ENCODE results near the gene SRMS. TPM values are rescaled to one million over a fixed set of nuclear protein-coding genes. Genes with fewer than 3 reads are reported as not detected.

Gene SRMS
- total RNA-seq, 1 donor from 2014 or later = not detected

GRCh38 chr20:63567386-63568169, 20.0 kb upstream of the SRMS start:
- peaks cover 12% of the 10 kb centered on the region for H3K36me3 Mint-ChIP-seq (ENCODE audit: low read depth)
- H3K4me3 Mint-ChIP-seq = peak overlapping the region; percentile 69
- no peaks in the 10 kb centered on the region for H3K9me3 Mint-ChIP-seq
- DNase-seq (ENCODE audit: low spot score) = peak; percentile 59
- H3K4me1 Mint-ChIP-seq (ENCODE audit: low read depth) = peaks cover 8% of the 10 kb centered on the region
- intact Hi-C loops (cut with micrococcal nuclease) = loop anchor here (1.0 to 5.0 kb wide), 2 partner anchors 14 to 60 kb away; partner anchors contain the start of gene GMEB2
- H3K27me3 Mint-ChIP-seq (ENCODE audit: insufficient read depth) = no peaks in the 10 kb centered on the region
- peak overlapping the region; percentile 70 for H3K27ac Mint-ChIP-seq

DNA sequence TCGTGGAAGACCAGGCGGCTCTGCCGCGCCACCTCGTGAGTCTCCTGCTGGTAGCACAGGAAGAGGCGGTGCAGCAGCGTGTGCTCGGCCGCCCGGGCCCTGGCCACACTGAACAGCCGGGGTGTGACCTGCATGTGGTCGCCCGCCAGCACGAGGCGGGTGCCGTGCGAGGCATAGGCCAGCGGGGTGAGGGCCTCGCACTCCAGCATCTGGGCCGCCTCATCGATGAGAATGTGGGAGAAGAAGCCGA, 19.5 kb upstream of the SRMS start:
- Mint-ChIP-seq H3K4me3 (peak overlapping the region; percentile 69), H3K9me3 (no peaks in the 10 kb centered on the region), H3K36me3 (ENCODE audit: low read depth) (peaks cover 12% of the 10 kb centered on the region), H3K4me1 (ENCODE audit: low read depth) (peaks cover 8% of the 10 kb centered on the region), H3K27me3 (ENCODE audit: insufficient read depth) (no peaks in the 10 kb centered on the region), H3K27ac (no peak overlapping the region)
- intact Hi-C loops (cut with micrococcal nuclease) = loop anchor here (1.0 to 5.0 kb wide), 2 partner anchors 14 to 60 kb away; partner anchors contain the start of gene GMEB2
- no peak for DNase-seq (ENCODE audit: low spot score)

DNA sequence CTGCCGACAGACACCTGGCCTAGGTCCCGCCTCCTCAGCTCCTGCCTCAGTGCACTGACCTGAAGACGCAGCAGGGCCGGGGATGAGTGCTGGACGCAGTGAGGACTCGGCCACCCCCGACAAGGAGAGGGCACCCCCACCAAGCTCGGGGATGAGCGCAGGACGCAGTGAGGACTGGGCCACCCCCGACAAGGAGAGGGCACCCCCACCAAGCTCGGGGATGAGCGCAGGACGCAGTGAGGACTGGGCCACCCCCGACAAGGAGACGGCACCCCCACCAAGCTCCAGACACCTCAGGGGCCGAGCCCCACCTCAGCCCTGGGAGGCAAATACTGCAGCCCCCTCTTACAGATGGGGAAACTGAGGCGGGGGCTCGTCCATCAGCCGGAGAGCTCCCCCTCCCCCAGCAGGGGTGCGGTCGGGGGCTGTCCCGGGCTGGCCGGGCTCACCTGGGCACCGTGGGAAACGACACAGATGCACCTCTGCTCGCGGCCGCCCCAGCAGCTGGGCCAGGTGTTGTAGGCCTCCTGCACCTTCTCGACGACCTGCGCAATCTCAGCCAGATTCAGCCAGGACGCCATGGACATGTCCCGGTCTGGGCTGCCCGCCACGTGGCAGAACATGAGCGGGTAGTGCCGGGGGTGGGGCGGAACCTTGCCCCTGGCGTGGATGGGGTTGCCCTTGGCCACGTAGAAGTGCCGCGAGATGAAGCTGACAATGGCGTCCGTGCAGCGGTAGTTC, 19.0 kb upstream of the SRMS start:
- no peak for DNase-seq (ENCODE audit: low spot score)
- peaks cover 8% of the 10 kb centered on the region for H3K4me1 Mint-ChIP-seq (ENCODE audit: low read depth)
- H3K36me3 Mint-ChIP-seq (ENCODE audit: low read depth) = peaks cover 12% of the 10 kb centered on the region
- H3K4me3 Mint-ChIP-seq = no peak overlapping the region
- intact Hi-C loops (cut with micrococcal nuclease) = loop anchor here (1.0 to 5.0 kb wide), 2 partner anchors 13 to 61 kb away; partner anchors contain the start of gene GMEB2
- no peaks in the 10 kb centered on the region for H3K27me3 Mint-ChIP-seq (ENCODE audit: insufficient read depth)
- no peak overlapping the region for H3K27ac Mint-ChIP-seq
- H3K9me3 Mint-ChIP-seq = no peaks in the 10 kb centered on the region

DNA sequence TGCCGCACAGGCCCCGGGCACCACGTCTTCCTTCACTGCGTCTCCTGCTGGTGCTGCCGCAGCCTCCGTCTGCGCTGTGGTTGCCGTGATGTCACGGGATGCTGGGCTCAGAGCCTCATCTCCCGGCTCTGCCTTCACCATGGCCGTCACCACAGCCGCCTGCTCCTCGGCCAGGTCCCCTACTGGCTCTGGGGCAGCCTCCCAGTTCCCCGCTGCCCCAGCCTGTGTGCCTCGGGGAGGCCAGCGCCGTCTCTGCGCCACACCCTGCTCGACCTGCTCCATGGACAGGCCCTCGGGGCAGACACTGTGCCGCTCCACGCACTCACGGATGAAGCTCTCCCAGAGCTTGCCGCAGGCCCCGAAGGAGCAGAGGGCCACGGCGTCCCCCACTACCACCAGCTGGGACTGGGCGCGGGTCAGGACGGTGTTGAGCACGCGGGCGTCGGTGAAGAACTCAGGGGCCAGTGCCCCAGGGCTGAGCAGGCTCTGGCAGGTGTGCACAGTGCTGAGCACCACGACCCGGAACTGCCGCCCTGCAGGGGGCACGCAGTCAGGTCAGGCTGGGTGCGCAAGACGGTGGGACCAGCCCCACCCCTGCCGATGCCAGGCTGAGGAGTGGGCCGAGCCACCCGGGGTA, 18.3 kb upstream of the SRMS start:
- intact Hi-C loops (cut with micrococcal nuclease) = loop anchor here (5.0 kb wide), 1 partner anchor 61 kb away; the partner anchor contains the start of gene GMEB2
- Mint-ChIP-seq H3K4me3 (no peak overlapping the region), H3K9me3 (no peaks in the 10 kb centered on the region), H3K27me3 (ENCODE audit: insufficient read depth) (no peaks in the 10 kb centered on the region), H3K4me1 (ENCODE audit: low read depth) (peaks cover 8% of the 10 kb centered on the region), H3K27ac (no peak overlapping the region), H3K36me3 (ENCODE audit: low read depth) (peaks cover 14% of the 10 kb centered on the region)
- DNase-seq (ENCODE audit: low spot score) = no peak

DNA sequence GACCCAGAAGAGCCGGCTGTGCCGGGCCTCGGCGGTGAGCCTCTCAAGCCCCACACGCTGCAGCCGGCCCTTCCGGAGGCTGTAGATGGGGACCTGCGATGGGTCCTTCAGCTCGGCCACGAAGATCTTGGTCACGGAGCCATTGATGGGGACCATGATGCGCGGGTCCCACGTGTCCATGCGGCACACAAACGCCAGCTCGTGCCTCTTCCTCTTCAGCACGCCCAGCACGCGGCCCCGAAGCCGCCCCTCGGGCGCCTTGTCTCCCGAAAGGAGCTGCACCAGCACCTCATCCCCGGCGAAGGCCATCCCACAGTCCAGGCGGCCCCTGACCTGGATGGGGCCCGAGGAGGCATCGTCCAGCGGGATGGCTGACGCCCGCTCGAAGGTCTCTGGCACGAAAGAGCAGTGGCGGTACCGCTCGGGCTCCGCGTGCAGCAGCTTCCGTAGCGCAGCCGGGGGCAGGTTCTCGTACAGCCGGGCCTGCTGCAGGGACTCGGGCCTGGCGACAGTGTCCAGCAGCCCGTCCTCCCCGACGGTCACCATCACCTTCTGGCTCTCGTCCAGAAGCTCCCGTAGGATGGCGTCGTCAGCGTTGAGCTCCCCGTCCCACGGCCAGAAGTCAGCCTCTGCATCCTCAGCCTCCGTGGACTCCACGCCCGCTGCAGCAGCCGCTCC, 17.6 kb upstream of the SRMS start:
- no peak overlapping the region for H3K27ac Mint-ChIP-seq
- no peaks in the 10 kb centered on the region for H3K27me3 Mint-ChIP-seq (ENCODE audit: insufficient read depth)
- intact Hi-C loops (cut with micrococcal nuclease) = loop anchor here (5.0 kb wide), 1 partner anchor 62 kb away; the partner anchor contains the start of gene GMEB2
- H3K4me1 Mint-ChIP-seq (ENCODE audit: low read depth) = peaks cover 8% of the 10 kb centered on the region
- H3K9me3 Mint-ChIP-seq = no peaks in the 10 kb centered on the region
- H3K4me3 Mint-ChIP-seq = no peak overlapping the region
- DNase-seq (ENCODE audit: low spot score) = no peak
- peaks cover 18% of the 10 kb centered on the region for H3K36me3 Mint-ChIP-seq (ENCODE audit: low read depth)

DNA sequence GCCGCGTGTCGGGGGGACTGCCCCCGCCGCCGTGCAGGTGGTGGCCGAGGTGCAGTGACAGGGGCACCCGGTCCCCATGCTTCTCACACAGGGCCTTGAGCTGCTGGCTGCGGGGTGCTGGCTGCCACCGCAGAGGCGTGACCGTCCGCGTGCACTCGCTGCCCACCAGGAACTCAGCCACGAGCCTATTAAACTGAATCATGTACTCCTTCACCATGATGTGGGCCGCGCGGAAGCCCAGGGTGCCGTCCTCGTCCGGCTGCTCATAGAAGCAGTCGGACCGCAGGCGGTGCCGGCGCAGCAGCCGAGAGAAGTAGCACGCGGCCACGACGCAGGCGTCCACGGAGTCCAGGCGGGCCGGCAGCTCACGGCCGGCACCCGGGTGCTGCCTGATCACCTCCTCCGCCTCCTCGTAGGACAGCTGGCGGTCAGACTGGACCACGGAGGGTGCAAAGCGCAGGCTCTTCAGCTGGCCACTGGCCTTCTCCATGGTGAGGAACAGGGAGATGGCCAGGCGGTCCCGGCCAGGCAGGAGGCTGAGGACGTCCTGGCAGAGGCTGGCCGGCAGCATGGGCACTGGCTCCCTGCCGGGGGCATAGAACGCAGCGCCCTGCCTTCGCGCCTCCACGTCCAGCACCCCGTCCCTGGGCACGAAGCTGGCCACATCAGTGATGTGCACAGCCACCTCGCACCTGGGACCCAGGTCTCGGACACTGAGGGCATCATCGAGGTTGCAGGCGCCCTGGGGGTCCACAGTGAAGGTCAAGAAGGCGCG, 16.7 kb upstream of the SRMS start:
- H3K4me1 Mint-ChIP-seq (ENCODE audit: low read depth) = peaks cover 8% of the 10 kb centered on the region
- no peak overlapping the region for H3K27ac Mint-ChIP-seq
- no peak for DNase-seq (ENCODE audit: low spot score)
- intact Hi-C loops (cut with micrococcal nuclease) = no loop called here
- no peaks in the 10 kb centered on the region for H3K27me3 Mint-ChIP-seq (ENCODE audit: insufficient read depth)
- peaks cover 18% of the 10 kb centered on the region for H3K36me3 Mint-ChIP-seq (ENCODE audit: low read depth)
- H3K4me3 Mint-ChIP-seq = no peak overlapping the region
- H3K9me3 Mint-ChIP-seq = no peaks in the 10 kb centered on the region

GRCh38 chr20:63563225-63563935, 15.8 kb upstream of the SRMS start:
- no peak for DNase-seq (ENCODE audit: low spot score)
- H3K9me3 Mint-ChIP-seq = no peaks in the 10 kb centered on the region
- no peaks in the 10 kb centered on the region for H3K27me3 Mint-ChIP-seq (ENCODE audit: insufficient read depth)
- H3K27ac Mint-ChIP-seq = no peak overlapping the region
- no peak overlapping the region for H3K4me3 Mint-ChIP-seq
- H3K36me3 Mint-ChIP-seq (ENCODE audit: low read depth) = peaks cover 21% of the 10 kb centered on the region
- H3K4me1 Mint-ChIP-seq (ENCODE audit: low read depth) = peaks cover 8% of the 10 kb centered on the region
- intact Hi-C loops (cut with micrococcal nuclease) = no loop called here

GRCh38 chr20:63562461-63563224, 15.1 kb upstream of the SRMS start:
- peaks cover 20% of the 10 kb centered on the region for H3K36me3 Mint-ChIP-seq (ENCODE audit: low read depth)
- intact Hi-C loops (cut with micrococcal nuclease) = no loop called here
- no peaks in the 10 kb centered on the region for H3K27me3 Mint-ChIP-seq (ENCODE audit: insufficient read depth)
- H3K27ac Mint-ChIP-seq = no peak overlapping the region
- DNase-seq (ENCODE audit: low spot score) = no peak
- peaks cover 2% of the 10 kb centered on the region for H3K4me1 Mint-ChIP-seq (ENCODE audit: low read depth)
- no peak overlapping the region for H3K4me3 Mint-ChIP-seq
- H3K9me3 Mint-ChIP-seq = no peaks in the 10 kb centered on the region

- intact Hi-C loops (cut with micrococcal nuclease) = no loop called here
- H3K9me3 Mint-ChIP-seq = no peaks in the 10 kb centered on the region
Observed at GRCh38 chr20:63561624-63562396, 14.3 kb upstream of the SRMS start.

DNA sequence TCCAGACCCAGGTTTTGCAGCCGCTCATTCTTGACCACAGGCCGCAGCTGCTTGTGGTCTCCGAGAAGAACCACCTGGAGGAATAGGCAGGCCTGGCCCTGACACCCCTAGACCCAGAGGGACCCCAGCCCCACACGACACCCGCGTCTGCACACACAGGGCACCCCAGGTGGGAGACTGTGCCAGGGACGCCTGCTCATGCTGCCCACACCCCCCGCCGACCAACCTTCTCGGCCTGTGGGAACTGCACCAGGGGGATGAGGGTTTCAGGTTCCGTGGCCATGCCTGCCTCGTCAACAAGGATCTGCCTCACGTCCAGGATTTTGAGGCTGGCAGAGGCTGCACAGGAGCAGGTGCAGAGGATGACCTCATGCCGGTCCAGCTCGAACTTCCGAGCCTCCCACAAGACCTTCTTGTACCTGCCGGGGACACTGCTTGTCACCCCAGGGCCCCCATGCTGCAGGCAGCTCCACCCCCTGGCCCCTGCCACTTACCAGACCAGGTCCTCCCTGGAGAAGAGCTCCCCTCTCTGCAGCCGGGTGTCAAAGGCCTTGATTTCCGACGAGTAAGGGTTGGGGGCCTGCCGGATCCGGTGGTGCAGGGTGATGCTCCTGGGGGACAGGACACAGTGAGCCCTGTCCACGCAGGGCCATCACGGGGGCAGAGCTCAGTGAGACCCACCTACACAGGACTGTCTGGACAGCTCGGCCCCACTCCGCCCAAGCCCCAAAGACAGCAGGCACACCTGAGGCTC, 13.5 kb upstream of the SRMS start:
- Mint-ChIP-seq H3K4me1 (ENCODE audit: low read depth) (no peaks in the 10 kb centered on the region), H3K4me3 (no peak overlapping the region), H3K27me3 (ENCODE audit: insufficient read depth) (peaks cover 3% of the 10 kb centered on the region), H3K27ac (no peak overlapping the region), H3K36me3 (ENCODE audit: low read depth) (peaks cover 20% of the 10 kb centered on the region), H3K9me3 (no peaks in the 10 kb centered on the region)
- DNase-seq (ENCODE audit: low spot score) = no peak
- intact Hi-C loops (cut with micrococcal nuclease) = no loop called here

More at GRCh38 chr20:63561624-63562396, 14.3 kb upstream of the SRMS start:
- DNase-seq (ENCODE audit: low spot score) = no peak
- Mint-ChIP-seq H3K4me3 (no peak overlapping the region), H3K27ac (no peak overlapping the region), H3K36me3 (ENCODE audit: low read depth) (peaks cover 20% of the 10 kb centered on the region), H3K4me1 (ENCODE audit: low read depth) (no peaks in the 10 kb centered on the region), H3K27me3 (ENCODE audit: insufficient read depth) (peaks cover 3% of the 10 kb centered on the region)

Data from activated T-helper 1 cell treated with anti-CD3 and anti-CD28 coated beads, Interleukin-12 subunit alpha, Interleukin-12 subunit beta, Interleukin-2, Interleukin-4 antibody, amounts not matched to agents 30 ng/mL and 10 ng/mL and 1 ng/mL, durations not matched to agents 14 hours and 24 hours and 36 hours (primary cell).